Neural crest cell (in vitro differentiated cells): Measurements from ENCODE around the gene SUCLG2. TPM values are rescaled to one million over a fixed set of nuclear protein-coding genes. Genes with fewer than 3 reads are reported as not detected.

Experiments
- DNase-seq: peaks from one replicate; pipeline ENCODE4 v3.0.0; 2021; ENCODE audit warnings: low read depth, mixed read lengths, low spot score
- H3K27ac Mint-ChIP-seq: one replicate; pipeline ENCODE4 v1.8.0; 2021; ENCODE audit warnings: mild to moderate bottlenecking, mixed read lengths; ENCODE audit not compliant: unreplicated experiment
- H3K27me3 Mint-ChIP-seq: 2 replicates; pipeline ENCODE4 v1.8.0; 2021; ENCODE audit warnings: low read depth, mild to moderate bottlenecking, mixed read lengths
- H3K36me3 Mint-ChIP-seq: 2 replicates; pipeline ENCODE4 v1.8.0; 2021; ENCODE audit warnings: low read depth, mild to moderate bottlenecking, mixed read lengths
- H3K4me1 Mint-ChIP-seq: 2 replicates; pipeline ENCODE4 v1.8.0; 2021; ENCODE audit warnings: mixed read lengths
- H3K4me3 Mint-ChIP-seq: one replicate; pipeline ENCODE4 v1.8.0; 2021; ENCODE audit warnings: mild to moderate bottlenecking, mixed read lengths
- H3K9me3 Mint-ChIP-seq: 2 replicates; pipeline ENCODE4 v1.8.0; 2021; ENCODE audit warnings: mixed read lengths
- total RNA-seq: library from RNA; stranded (reverse); gene quantifications from 2 replicates; pipeline ENCODE4 v1.2.1, GENCODE V29; 2021
- TF ChIP-seq, protein P1 (sequence below): fragments of 200-600 bp; sonication (generic); conservative IDR thresholded peaks from 2 replicates; pipeline ENCODE4 v1.5.0; 2021; ENCODE audit warnings: antibody characterized with exemption, mild to moderate bottlenecking

The SUCLG2 gene
- total RNA-seq, 1 donor from 2014 or later: 36.4 TPM

DNA sequence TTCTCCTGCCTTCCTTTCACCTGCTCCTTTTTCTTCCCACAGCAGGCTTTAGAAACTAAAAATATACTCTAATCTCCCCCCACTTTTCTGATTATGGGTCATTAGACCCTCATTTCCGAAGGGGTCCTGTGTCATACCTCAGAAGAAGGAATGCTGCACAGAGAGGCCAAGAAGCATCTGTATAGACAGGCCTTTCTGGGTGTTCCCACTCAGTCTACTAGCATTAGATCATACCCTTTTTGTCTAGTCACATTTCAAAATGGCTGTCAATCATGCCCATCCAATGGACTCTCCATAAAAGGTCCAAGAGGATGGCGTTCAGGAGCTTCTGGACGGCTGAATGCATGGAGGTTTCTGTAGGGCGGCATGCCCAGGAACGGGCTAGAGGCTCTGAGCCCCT is 192.2 kb downstream of the SUCLG2 start:
- Mint-ChIP-seq H3K4me1 (peaks cover 21% of the 10 kb centered on the region), H3K36me3 (no peaks in the 10 kb centered on the region), H3K4me3 (no peak overlapping the region), H3K9me3 (no peaks in the 10 kb centered on the region), H3K27me3 (no peaks in the 10 kb centered on the region), H3K27ac (peak overlapping the region; percentile 72)
- TF ChIP-seq, protein P1, sequence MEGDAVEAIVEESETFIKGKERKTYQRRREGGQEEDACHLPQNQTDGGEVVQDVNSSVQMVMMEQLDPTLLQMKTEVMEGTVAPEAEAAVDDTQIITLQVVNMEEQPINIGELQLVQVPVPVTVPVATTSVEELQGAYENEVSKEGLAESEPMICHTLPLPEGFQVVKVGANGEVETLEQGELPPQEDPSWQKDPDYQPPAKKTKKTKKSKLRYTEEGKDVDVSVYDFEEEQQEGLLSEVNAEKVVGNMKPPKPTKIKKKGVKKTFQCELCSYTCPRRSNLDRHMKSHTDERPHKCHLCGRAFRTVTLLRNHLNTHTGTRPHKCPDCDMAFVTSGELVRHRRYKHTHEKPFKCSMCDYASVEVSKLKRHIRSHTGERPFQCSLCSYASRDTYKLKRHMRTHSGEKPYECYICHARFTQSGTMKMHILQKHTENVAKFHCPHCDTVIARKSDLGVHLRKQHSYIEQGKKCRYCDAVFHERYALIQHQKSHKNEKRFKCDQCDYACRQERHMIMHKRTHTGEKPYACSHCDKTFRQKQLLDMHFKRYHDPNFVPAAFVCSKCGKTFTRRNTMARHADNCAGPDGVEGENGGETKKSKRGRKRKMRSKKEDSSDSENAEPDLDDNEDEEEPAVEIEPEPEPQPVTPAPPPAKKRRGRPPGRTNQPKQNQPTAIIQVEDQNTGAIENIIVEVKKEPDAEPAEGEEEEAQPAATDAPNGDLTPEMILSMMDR: no peak
- no peak for DNase-seq

DNA sequence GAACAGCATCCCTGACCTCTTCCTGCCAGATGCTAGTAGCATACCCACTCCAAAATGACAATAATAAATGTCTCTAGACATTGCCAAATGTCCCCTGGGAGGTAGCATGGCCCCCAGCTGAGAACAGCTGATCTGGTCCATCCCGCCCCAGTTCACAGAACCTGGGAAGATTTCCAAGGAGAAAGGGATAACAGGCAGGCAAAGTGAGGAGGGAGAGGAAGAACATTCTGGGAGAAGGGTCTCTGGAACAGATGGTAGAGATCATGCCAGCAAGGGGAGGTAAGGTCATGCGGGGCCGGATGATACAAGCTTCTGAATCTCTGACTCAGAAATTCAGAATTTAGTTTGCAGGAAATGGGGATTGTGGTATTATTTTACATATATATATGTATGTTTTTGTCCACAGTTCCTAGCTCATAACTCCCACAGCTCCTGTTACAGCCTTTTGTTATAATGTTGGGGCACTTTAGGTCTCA is 192.7 kb downstream of the SUCLG2 start:
- no peaks in the 10 kb centered on the region for H3K36me3 Mint-ChIP-seq
- H3K4me3 Mint-ChIP-seq: no peak overlapping the region
- peaks cover 21% of the 10 kb centered on the region for H3K4me1 Mint-ChIP-seq
- DNase-seq: no peak
- no peak overlapping the region for H3K27ac Mint-ChIP-seq
- no peaks in the 10 kb centered on the region for H3K27me3 Mint-ChIP-seq
- TF ChIP-seq, protein P1: no peak
- H3K9me3 Mint-ChIP-seq: no peaks in the 10 kb centered on the region

DNA sequence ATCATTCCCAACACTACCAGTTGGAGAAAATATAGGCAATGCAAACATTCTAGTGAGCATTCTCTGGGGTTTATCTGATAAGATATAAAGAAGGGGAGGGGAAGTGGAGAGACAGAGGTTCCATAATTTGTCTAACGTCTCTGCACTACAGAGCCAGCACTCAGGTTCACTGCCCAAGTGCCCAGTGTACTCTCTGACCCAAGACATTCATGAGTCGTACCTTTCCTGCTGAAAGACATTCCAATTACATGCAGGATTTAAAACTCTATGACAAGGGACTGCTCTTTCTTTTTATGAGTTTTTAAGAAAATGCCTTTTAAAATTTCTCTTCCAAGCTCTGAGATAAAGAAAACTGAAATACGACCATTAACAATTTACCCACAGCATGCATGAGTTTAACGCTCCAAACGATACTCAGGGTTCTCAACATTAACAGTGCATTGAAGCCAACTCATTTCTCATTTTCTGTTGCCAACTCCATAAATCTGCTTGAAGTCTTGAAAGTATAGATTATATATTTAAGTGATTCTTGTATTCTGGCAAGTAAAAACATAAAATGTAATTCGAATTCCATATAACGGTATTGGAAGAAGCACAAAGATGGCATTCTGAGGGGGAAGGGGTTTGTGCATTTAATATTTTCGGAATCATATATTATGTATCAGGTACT is 193.4 kb downstream of the SUCLG2 start:
- Mint-ChIP-seq H3K27me3 (no peaks in the 10 kb centered on the region), H3K27ac (no peak overlapping the region), H3K9me3 (no peaks in the 10 kb centered on the region), H3K4me1 (peaks cover 25% of the 10 kb centered on the region), H3K4me3 (no peak overlapping the region), H3K36me3 (no peaks in the 10 kb centered on the region)
- TF ChIP-seq, protein P1: no peak
- no peak for DNase-seq

DNA sequence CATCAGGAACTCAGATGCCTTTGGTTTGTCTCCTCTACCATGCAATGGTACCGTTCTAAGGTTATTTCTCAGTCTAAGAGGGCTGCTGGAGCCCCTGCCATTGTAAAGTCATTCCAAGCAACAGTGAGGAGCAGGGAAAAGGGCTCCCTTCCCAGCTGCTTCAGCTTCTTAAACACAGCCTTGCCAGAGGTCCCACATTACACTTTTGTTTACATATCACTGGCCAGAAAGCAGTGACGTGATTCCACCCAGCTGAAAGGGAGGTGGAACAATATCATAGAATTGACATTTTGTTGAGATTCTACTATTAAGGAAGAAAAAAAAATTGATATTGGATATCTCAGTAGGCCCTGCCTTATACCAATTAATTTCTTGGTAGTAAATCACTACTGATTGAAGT is 194.6 kb downstream of the SUCLG2 start:
- no peak for DNase-seq
- Mint-ChIP-seq H3K4me1 (peaks cover 17% of the 10 kb centered on the region), H3K9me3 (no peaks in the 10 kb centered on the region), H3K4me3 (no peak overlapping the region), H3K27me3 (no peaks in the 10 kb centered on the region), H3K27ac (no peak overlapping the region), H3K36me3 (no peaks in the 10 kb centered on the region)
- TF ChIP-seq, protein P1: no peak

DNA sequence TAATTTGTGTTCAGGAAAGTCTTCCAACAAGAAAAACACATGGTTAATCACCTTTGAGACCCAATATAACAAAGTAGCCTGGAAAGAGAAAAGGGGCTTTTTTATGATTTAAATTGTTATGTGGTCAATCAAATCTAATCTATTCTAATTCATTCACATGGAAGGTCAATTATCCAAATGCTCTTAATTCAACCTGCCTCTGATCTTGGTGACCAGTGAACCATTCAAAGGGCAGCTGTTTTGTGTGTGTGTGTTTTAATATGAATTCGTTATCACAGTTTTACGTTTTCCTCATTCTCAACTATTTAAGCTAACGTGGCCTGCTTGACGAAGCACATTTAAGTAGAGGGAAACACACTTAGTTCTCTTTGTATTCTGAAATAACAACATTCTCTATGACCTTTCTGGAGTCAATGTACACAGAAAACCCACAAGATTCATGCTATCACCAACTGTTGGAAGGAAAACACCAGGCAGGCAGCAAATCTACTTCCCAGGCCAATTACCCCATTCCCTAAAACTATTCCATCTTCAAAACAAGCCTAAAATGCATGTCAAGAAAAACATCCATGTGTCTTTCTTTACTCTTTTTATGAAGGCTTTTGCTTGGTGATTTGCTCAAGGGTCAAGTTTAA is 195.4 kb downstream of the SUCLG2 start:
- H3K4me1 Mint-ChIP-seq: peaks cover 17% of the 10 kb centered on the region
- H3K27ac Mint-ChIP-seq: no peak overlapping the region
- H3K36me3 Mint-ChIP-seq: no peaks in the 10 kb centered on the region
- no peak overlapping the region for H3K4me3 Mint-ChIP-seq
- no peaks in the 10 kb centered on the region for H3K9me3 Mint-ChIP-seq
- H3K27me3 Mint-ChIP-seq: no peaks in the 10 kb centered on the region
- no peak for DNase-seq
- TF ChIP-seq, protein P1: no peak
